ENCODE results near the gene ALLC.

The ALLC gene

GRCh38 chr2:3667151-3667631 lies 9.2 kb downstream of the ALLC start:
- in situ Hi-C loops (cut with MboI; ENCODE audit: low pct_unique_long_range_greater_than_20kb, low sequenced_read_pairs) = no loop called here
- DNase-seq = no peak

- in situ Hi-C loops (cut with MboI; ENCODE audit: low pct_unique_long_range_greater_than_20kb, low sequenced_read_pairs) = no loop called here
- no peak for DNase-seq
Measured at GRCh38 chr2:3669656-3670055, 11.7 kb downstream of the ALLC start.

GRCh38 chr2:3670376-3670775 lies 12.4 kb downstream of the ALLC start:
- in situ Hi-C loops (cut with MboI; ENCODE audit: low pct_unique_long_range_greater_than_20kb, low sequenced_read_pairs) = no loop called here
- no peak for DNase-seq

- DNase-seq = no peak
- in situ Hi-C loops (cut with MboI; ENCODE audit: low pct_unique_long_range_greater_than_20kb, low sequenced_read_pairs) = no loop called here
Measured at GRCh38 chr2:3670941-3671340, 12.9 kb downstream of the ALLC start.

GRCh38 chr2:3672861-3673678 lies 15.1 kb downstream of the ALLC start:
- in situ Hi-C loops (cut with MboI; ENCODE audit: low pct_unique_long_range_greater_than_20kb, low sequenced_read_pairs) = no loop called here

GRCh38 chr2:3674066-3674845 lies 16.3 kb downstream of the ALLC start:
- DNase-seq = no peak
- in situ Hi-C loops (cut with MboI; ENCODE audit: low pct_unique_long_range_greater_than_20kb, low sequenced_read_pairs) = no loop called here

More at GRCh38 chr2:3672861-3673678, 15.1 kb downstream of the ALLC start:
- no peak for DNase-seq

GRCh38 chr2:3675687-3676086 lies 17.7 kb downstream of the ALLC start:
- in situ Hi-C loops (cut with MboI; ENCODE audit: low pct_unique_long_range_greater_than_20kb, low sequenced_read_pairs) = no loop called here
- no peak for DNase-seq

GRCh38 chr2:3677436-3677835 lies 19.4 kb downstream of the ALLC start:
- in situ Hi-C loops (cut with MboI; ENCODE audit: low pct_unique_long_range_greater_than_20kb, low sequenced_read_pairs) = no loop called here
- DNase-seq = no peak

GRCh38 chr2:3678212-3678611 lies 20.2 kb downstream of the ALLC start:
- DNase-seq = no peak
- in situ Hi-C loops (cut with MboI; ENCODE audit: low pct_unique_long_range_greater_than_20kb, low sequenced_read_pairs) = no loop called here

GRCh38 chr2:3679180-3679579 lies 21.2 kb downstream of the ALLC start:
- no peak for DNase-seq
- in situ Hi-C loops (cut with MboI; ENCODE audit: low pct_unique_long_range_greater_than_20kb, low sequenced_read_pairs) = no loop called here

GRCh38 chr2:3679616-3680393 lies 21.8 kb downstream of the ALLC start:
- in situ Hi-C loops (cut with MboI; ENCODE audit: low pct_unique_long_range_greater_than_20kb, low sequenced_read_pairs) = no loop called here

GRCh38 chr2:3680548-3681345 lies 22.7 kb downstream of the ALLC start:
- in situ Hi-C loops (cut with MboI; ENCODE audit: low pct_unique_long_range_greater_than_20kb, low sequenced_read_pairs) = no loop called here
- no peak for DNase-seq

More at GRCh38 chr2:3679616-3680393, 21.8 kb downstream of the ALLC start:
- DNase-seq = no peak

GRCh38 chr2:3681625-3682024 lies 23.6 kb downstream of the ALLC start:
- DNase-seq = no peak
- in situ Hi-C loops (cut with MboI; ENCODE audit: low pct_unique_long_range_greater_than_20kb, low sequenced_read_pairs) = no loop called here

- no peak for DNase-seq
- in situ Hi-C loops (cut with MboI; ENCODE audit: low pct_unique_long_range_greater_than_20kb, low sequenced_read_pairs) = no loop called here
Measured at GRCh38 chr2:3682811-3683210, 24.8 kb downstream of the ALLC start.

GRCh38 chr2:3683748-3684454 lies 25.9 kb downstream of the ALLC start:
- no peak for DNase-seq

GRCh38 chr2:3689998-3690748 lies 32.2 kb downstream of the ALLC start:
- in situ Hi-C loops (cut with MboI; ENCODE audit: low pct_unique_long_range_greater_than_20kb, low sequenced_read_pairs) = no loop called here
- no peak for DNase-seq

More at GRCh38 chr2:3683748-3684454, 25.9 kb downstream of the ALLC start:
- in situ Hi-C loops (cut with MboI; ENCODE audit: low pct_unique_long_range_greater_than_20kb, low sequenced_read_pairs) = no loop called here

GRCh38 chr2:3692375-3692774 lies 34.4 kb downstream of the ALLC start:
- in situ Hi-C loops (cut with MboI; ENCODE audit: low pct_unique_long_range_greater_than_20kb, low sequenced_read_pairs) = no loop called here
- peak; percentile 31 for DNase-seq

Measured in KBM-7 (cell line).